AG10803 (cell line): Measurements from ENCODE around the gene THY1.

Source experiments
- DNase-seq: peaks from one replicate; pipeline ENCODE4 v3.0.0; 2010; ENCODE audit warnings: low read depth
- H3K4me3 ChIP-seq: 2 replicates; pipeline ENCODE4 v1.5.1; 2011; ENCODE audit warnings: mild to moderate bottlenecking, low read length, control low read depth
- CTCF ChIP-seq: conservative IDR thresholded peaks from 2 replicates; pipeline ENCODE4 v1.5.1; 2011; ENCODE audit warnings: mild to moderate bottlenecking, low read length, control low read depth, inconsistent platforms

The THY1 gene

GRCh38 chr11:119368121-119369034, 54.6 kb downstream of the THY1 start:
- no peak for TF ChIP-seq CTCF
- no peak overlapping the region for H3K4me3 ChIP-seq

GRCh38 chr11:119367661-119368120, 55.3 kb downstream of the THY1 start:
- TF ChIP-seq CTCF = no peak
- no peak overlapping the region for H3K4me3 ChIP-seq
- no peak for DNase-seq

More at GRCh38 chr11:119368121-119369034, 54.6 kb downstream of the THY1 start:
- no peak for DNase-seq
